PC-3 (cell line): ENCODE measurements around the gene USH1G. TPM values are rescaled to one million over a fixed set of nuclear protein-coding genes. Genes with fewer than 3 reads are reported as not detected.

Source experiments
- ATAC-seq: fragments of 200-7000 bp; cut with Tn5 transposase; 2 replicates; pipeline ENCODE4 v1.9.1; 2020; ENCODE audit warnings: mild to moderate bottlenecking, moderate library complexity
- BruUV-seq: library from RNA; stranded (reverse); fragments of 400-500 nt; replicated peaks from 2 replicates; lab custom pipeline; 2021; lab: Mats Ljungman, UMichigan
- CTCF ChIA-PET: fragments of 300-600 bp; sonication (Branson Sonifier 250); formaldehyde crosslinking; loops from one replicate; lab custom pipeline; 2022; ENCODE audit warnings: antibody characterized with exemption; lab: Charles Lee
- POLR2A ChIA-PET: fragments of 300-600 bp; sonication (Branson Sonifier 250); formaldehyde crosslinking; loops from one replicate; lab custom pipeline; 2022; ENCODE audit warnings: antibody characterized with exemption; ENCODE audit not compliant: unreplicated experiment; lab: Charles Lee
- DNase-seq: peaks from one replicate; pipeline ENCODE4 v3.0.0-alpha.2; 2015
- H2AFZ ChIP-seq: fragments of 300-600 bp; sonication (generic); 2 replicates; pipeline ENCODE4 v1.6.0; 2016; ENCODE audit warnings: antibody characterized with exemption, low read length
- H3F3A ChIP-seq: fragments of 300-600 bp; sonication (generic); one replicate; pipeline ENCODE4 v1.6.0; 2017; ENCODE audit warnings: antibody characterized with exemption, low read length, control low read depth, mild to moderate bottlenecking; ENCODE audit not compliant: unreplicated experiment
- H3K27ac ChIP-seq: fragments of 300-600 bp; sonication (generic); 2 replicates; pipeline ENCODE4 v1.5.1; 2016; ENCODE audit warnings: mild to moderate bottlenecking, low read length
- H3K27me3 ChIP-seq: fragments of 300-600 bp; sonication (generic); 2 replicates; pipeline ENCODE4 v1.6.1; 2016; ENCODE audit warnings: low read length, mixed read lengths
- H3K36me3 ChIP-seq: fragments of 300-600 bp; sonication (generic); 2 replicates; pipeline ENCODE4 v1.6.1; 2016; ENCODE audit warnings: low read depth, mixed run types, low read length, mixed read lengths
- H3K4me1 ChIP-seq: fragments of 300-600 bp; sonication (generic); 2 replicates; pipeline ENCODE4 v1.5.1; 2016; ENCODE audit warnings: low read length; ENCODE audit not compliant: insufficient read depth
- H3K4me2 ChIP-seq: fragments of 300-600 bp; sonication (generic); 2 replicates; pipeline ENCODE4 v1.6.0; 2016; ENCODE audit warnings: low read length
- H3K4me3 ChIP-seq: fragments of 300-600 bp; sonication (generic); 2 replicates; pipeline ENCODE4 v1.5.1; 2016; ENCODE audit warnings: mild to moderate bottlenecking, low read length, mixed read lengths
- H3K79me2 ChIP-seq: fragments of 300-600 bp; sonication (generic); 2 replicates; pipeline ENCODE4 v1.6.1; 2017; ENCODE audit warnings: low read length, mixed read lengths
- H3K9ac ChIP-seq: fragments of 300-600 bp; sonication (generic); 2 replicates; pipeline ENCODE4 v1.6.0; 2016; ENCODE audit warnings: mild to moderate bottlenecking, low read length
- H3K9me2 ChIP-seq: fragments of 300-600 bp; sonication (generic); replicated peaks from 2 replicates; pipeline ENCODE4 v1.6.1; 2016; ENCODE audit warnings: mixed run types, low read length, mixed read lengths
- H3K9me3 ChIP-seq: fragments of 300-600 bp; sonication (generic); 2 replicates; pipeline ENCODE4 v1.6.1; 2016; ENCODE audit warnings: low read length, mixed read lengths
- H4K20me1 ChIP-seq: fragments of 300-600 bp; sonication (generic); 2 replicates; pipeline ENCODE4 v1.6.1; 2016; ENCODE audit warnings: low read length, mixed read lengths
- CTCF ChIP-seq: fragments of 300-600 bp; sonication (generic); conservative IDR thresholded peaks from 2 replicates; pipeline ENCODE4 v1.5.1; 2017; ENCODE audit warnings: antibody characterized with exemption, low read depth, mild to moderate bottlenecking, low read length
- EZH2 ChIP-seq: fragments of 300-600 bp; sonication (generic); IDR thresholded peaks from one replicate; pipeline ENCODE4 v1.6.1; 2017; ENCODE audit warnings: antibody characterized with exemption, mild to moderate bottlenecking, low read length; ENCODE audit not compliant: unreplicated experiment
- EZH2phosphoT487 ChIP-seq: fragments of 300-600 bp; sonication (generic); IDR thresholded peaks from 2 replicates; pipeline ENCODE4 v1.6.1; 2018; ENCODE audit warnings: mild to moderate bottlenecking, antibody characterized with exemption, low read length, borderline replicate concordance
- intact Hi-C: fragments of 100-400 bp; cut with micrococcal nuclease; formaldehyde crosslinking; loops from 2 replicates; pipeline ENCODE4 v1.9.0; 2023
- total RNA-seq: library from RNA; depleted of rRNA; stranded (reverse); fragments of >200 nt; gene quantifications from 2 replicates; pipeline ENCODE4 v1.2.3, GENCODE V29; 2014

The USH1G gene
- total RNA-seq, 1 experiment from 2014 or later: 0.04 TPM

DNA sequence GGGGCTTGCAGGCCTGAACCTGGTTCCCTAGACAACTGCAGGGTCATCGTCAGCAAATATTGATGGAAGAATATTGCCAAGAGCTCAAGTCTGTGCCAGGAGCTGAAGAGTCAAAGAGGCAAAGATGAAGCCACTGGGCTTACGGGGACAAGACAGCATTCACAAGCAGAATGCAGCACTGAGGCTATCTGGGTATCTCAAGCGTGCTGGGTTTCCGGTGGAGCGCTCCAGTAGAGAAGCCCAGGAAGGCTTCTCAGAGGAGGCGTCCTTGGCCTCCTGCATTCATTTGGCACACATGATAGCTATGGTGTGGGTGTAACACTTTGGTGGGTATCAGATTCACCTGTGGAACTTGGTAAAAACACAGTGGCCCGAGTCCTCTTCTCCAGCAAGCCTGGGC lies 32.5 kb downstream of the USH1G start:
- Histone ChIP-seq H3K9me2 (no peaks in the 10 kb centered on the region), H3K4me3 (no peak overlapping the region), H3K4me2 (no peak overlapping the region), H2AFZ (no peak overlapping the region), H3K9ac (no peak overlapping the region), H3K27me3 (peaks cover 48% of the 10 kb centered on the region), H3K27ac (no peak overlapping the region), H3K4me1 (no peaks in the 10 kb centered on the region), H3K9me3 (no peaks in the 10 kb centered on the region), H3K79me2 (no peaks in the 10 kb centered on the region), H3K36me3 (no peaks in the 10 kb centered on the region), H3F3A (no peaks in the 10 kb centered on the region), H4K20me1 (no peaks in the 10 kb centered on the region)
- no peak for TF ChIP-seq EZH2
- TF ChIP-seq EZH2phosphoT487: no peak
- TF ChIP-seq CTCF: no peak
- CTCF ChIA-PET: no interaction called here
- ATAC-seq (no peak), DNase-seq (no peak)
- intact Hi-C loops: no loop called here
- no TSS peak for BruUV-seq
- POLR2A ChIA-PET: interaction anchor here (0.5 kb wide), 1 partner anchor 58 kb away, joined by 7 read pairs; no protein-coding TSS in a partner anchor

DNA sequence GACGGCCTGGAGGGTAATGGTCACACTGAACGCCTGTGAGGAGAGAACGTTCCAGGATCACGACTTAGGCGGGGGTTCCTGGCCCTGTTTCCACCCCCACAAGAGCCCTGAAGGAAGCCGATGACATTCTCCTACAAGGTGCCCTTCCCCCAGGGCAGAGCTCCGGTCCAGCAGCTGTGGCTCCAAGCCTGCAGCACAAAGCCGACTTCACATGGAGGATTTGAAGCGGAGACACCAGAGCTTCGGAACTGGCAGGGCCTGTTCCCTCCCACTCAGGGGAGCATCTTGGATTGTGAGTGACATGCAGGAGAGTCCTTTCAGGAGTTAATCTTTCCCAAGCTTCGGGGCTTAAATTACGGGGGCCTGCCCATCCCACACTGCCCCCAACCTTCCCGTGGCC lies 34.6 kb downstream of the USH1G start:
- H3K4me3 ChIP-seq: no peak overlapping the region
- intact Hi-C loops: no loop called here
- ChIA-PET POLR2A (no interaction called here), CTCF (no interaction called here)
- H3K79me2 ChIP-seq: no peaks in the 10 kb centered on the region
- H3K4me1 ChIP-seq: no peaks in the 10 kb centered on the region
- H3F3A ChIP-seq: no peaks in the 10 kb centered on the region
- H2AFZ ChIP-seq: no peak overlapping the region
- H3K27ac ChIP-seq: no peak overlapping the region
- TF ChIP-seq EZH2 (no peak), EZH2phosphoT487 (no peak)
- H4K20me1 ChIP-seq: no peaks in the 10 kb centered on the region
- H3K9me3 ChIP-seq: no peaks in the 10 kb centered on the region
- DNase-seq (no peak), ATAC-seq (no peak)
- H3K4me2 ChIP-seq: no peak overlapping the region
- no peaks in the 10 kb centered on the region for H3K9me2 ChIP-seq
- no peaks in the 10 kb centered on the region for H3K36me3 ChIP-seq
- peaks cover 29% of the 10 kb centered on the region for H3K27me3 ChIP-seq
- no TSS peak for BruUV-seq
- H3K9ac ChIP-seq: no peak overlapping the region

DNA sequence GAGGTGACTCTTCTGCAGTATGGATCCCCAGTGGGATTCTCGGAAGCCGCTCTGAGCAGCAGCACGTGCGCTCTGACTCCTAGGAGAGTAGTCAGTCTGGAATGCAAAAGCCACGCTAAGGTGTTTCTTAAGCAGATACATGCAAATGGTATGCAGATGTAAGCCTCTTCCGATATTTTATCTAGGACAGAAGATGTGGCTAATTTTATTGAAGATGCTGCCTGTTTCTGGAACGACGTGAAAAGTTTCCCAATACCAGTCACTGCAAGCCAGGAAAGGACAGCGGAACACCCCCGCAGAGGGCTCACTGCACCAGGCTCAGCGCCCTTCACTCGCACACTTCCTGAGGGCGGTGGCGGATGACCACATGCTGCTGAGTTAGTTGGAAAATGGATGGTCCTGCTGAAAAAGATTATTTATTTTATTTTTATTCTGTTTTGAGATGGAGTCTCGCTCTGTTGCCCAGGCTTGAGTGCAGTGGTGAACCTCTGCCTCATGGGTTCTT lies 39.8 kb downstream of the USH1G start:
- H3K9me2 ChIP-seq: no peaks in the 10 kb centered on the region
- no peak for ATAC-seq
- no TSS peak for BruUV-seq
- H3K9me3 ChIP-seq: no peaks in the 10 kb centered on the region
- H4K20me1 ChIP-seq: no peaks in the 10 kb centered on the region
- H3K27ac ChIP-seq: no peak overlapping the region
- peaks cover 15% of the 10 kb centered on the region for H3K27me3 ChIP-seq
- intact Hi-C loops: no loop called here
- no peak overlapping the region for H3K9ac ChIP-seq
- no peaks in the 10 kb centered on the region for H3K79me2 ChIP-seq
- ChIA-PET CTCF (no interaction called here), POLR2A (no interaction called here)
- no peak for DNase-seq
- no peak for TF ChIP-seq EZH2phosphoT487
- no peak overlapping the region for H3K4me3 ChIP-seq
- H2AFZ ChIP-seq: no peak overlapping the region
- H3K4me1 ChIP-seq: no peaks in the 10 kb centered on the region
- no peaks in the 10 kb centered on the region for H3K36me3 ChIP-seq
- no peaks in the 10 kb centered on the region for H3F3A ChIP-seq
- H3K4me2 ChIP-seq: no peak overlapping the region
